M059J (cell line): ENCODE data around the gene LARGE1. TPM values are rescaled to one million over a fixed set of nuclear protein-coding genes. Genes with fewer than 3 reads are reported as not detected.

ENCODE experiments used
- DNase-seq: peaks from one replicate; pipeline ENCODE4 v3.0.0-alpha.2; 2012; ENCODE audit warnings: low read depth
- total RNA-seq: library from RNA; depleted of rRNA; stranded (reverse); fragments of >200 nt; shearing (Covaris generic); gene quantifications from 2 replicates; pipeline ENCODE4 v1.2.3, GENCODE V29; 2014; rRNA removed

The LARGE1 gene
- total RNA-seq, result 1.2 and 3.4 TPM in 2 replicates

- peak; percentile 11 for DNase-seq
Observed at GRCh38 chr22:33920197-33920540, at the start of gene LARGE1. Gene LARGE1, minus strand, starts transcription at chr22:33920476.

GRCh38 chr22:33969045-33969444 is 48.8 kb upstream of the LARGE1 start:
- DNase-seq, result peak; percentile 49

GRCh38 chr22:33964121-33964520 is 43.8 kb upstream of the LARGE1 start:
- DNase-seq, result no peak

GRCh38 chr22:33962409-33962808 is 42.1 kb upstream of the LARGE1 start:
- no peak for DNase-seq

- DNase-seq, result no peak
Observed at GRCh38 chr22:33958741-33959140, 38.5 kb upstream of the LARGE1 start.

GRCh38 chr22:33957086-33957485 is 36.8 kb upstream of the LARGE1 start:
- DNase-seq, result no peak

GRCh38 chr22:33952776-33953175 is 32.5 kb upstream of the LARGE1 start:
- no peak for DNase-seq

GRCh38 chr22:33940741-33941140 is 20.5 kb upstream of the LARGE1 start:
- no peak for DNase-seq

GRCh38 chr22:33932997-33933396 is 12.7 kb upstream of the LARGE1 start:
- no peak for DNase-seq

- no peak for DNase-seq
Observed at GRCh38 chr22:33931406-33931805, 11.1 kb upstream of the LARGE1 start.

- no peak for DNase-seq
Observed at GRCh38 chr22:33927752-33928151, 7.5 kb upstream of the LARGE1 start.

- no peak for DNase-seq
Observed at GRCh38 chr22:33925194-33925593, 4.9 kb upstream of the LARGE1 start.

GRCh38 chr22:33923660-33924246 is 3.5 kb upstream of the LARGE1 start:
- DNase-seq, result peak; percentile 59

- no peak for DNase-seq
Observed at GRCh38 chr22:33923033-33923432, 2.8 kb upstream of the LARGE1 start.

GRCh38 chr22:33922349-33922681 is 2.0 kb upstream of the LARGE1 start:
- peak; percentile 15 for DNase-seq

- peak; percentile 26 for DNase-seq
Observed at GRCh38 chr22:33921525-33922348, 1.5 kb upstream of the LARGE1 start.

GRCh38 chr22:33920927-33921524 is 750 bp upstream of the LARGE1 start:
- peak; percentile 85 for DNase-seq

- no peak for DNase-seq
Observed at GRCh38 chr22:33919391-33920196, 682 bp downstream of the LARGE1 start.

GRCh38 chr22:33918676-33919365 is 1.5 kb downstream of the LARGE1 start:
- DNase-seq, result no peak

GRCh38 chr22:33917744-33918406 is 2.4 kb downstream of the LARGE1 start:
- peak; percentile 22 for DNase-seq

GRCh38 chr22:33914699-33915098 is 5.6 kb downstream of the LARGE1 start:
- no peak for DNase-seq
